Activated T-cell treated with anti-CD3 and anti-CD28 coated beads, Interleukin-2, amount 50 U/mL, for 48 hours (primary cell): ENCODE measurements around the gene MYL6B.
A peak's percentile ranks its signal among the peaks of the same experiment; 100 is the strongest.
"Not testable (repeated sequence)": the region's sequence is repeated elsewhere in the genome, so short reads cannot be mapped to it uniquely, and the experiment has no call there.

Experiments used
- DNase-seq, 2 experiments: peaks; one replicate each; pipeline ENCODE4 v3.0.0-alpha.2; 2020

The MYL6B gene

DNA sequence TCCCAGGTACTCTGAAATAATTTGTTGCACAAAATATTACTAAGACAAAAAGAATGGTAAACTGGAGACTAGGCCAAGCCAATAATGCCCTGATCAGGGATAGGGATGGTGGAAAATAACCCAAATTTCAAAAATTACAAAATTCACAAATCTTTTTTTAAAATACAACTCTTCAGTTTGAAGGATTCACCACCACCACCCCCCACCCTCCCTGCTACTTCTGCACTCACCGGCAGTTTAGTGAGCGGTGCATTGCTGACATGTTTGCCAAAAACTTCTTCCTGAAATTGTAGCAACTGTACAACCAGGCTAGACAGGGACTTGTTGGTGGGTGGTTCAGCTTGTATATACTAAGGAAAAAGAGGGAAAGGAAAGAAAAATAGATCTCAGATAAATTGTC is 34.6 kb downstream of the MYL6B start:
- DNase-seq = no peak

DNA sequence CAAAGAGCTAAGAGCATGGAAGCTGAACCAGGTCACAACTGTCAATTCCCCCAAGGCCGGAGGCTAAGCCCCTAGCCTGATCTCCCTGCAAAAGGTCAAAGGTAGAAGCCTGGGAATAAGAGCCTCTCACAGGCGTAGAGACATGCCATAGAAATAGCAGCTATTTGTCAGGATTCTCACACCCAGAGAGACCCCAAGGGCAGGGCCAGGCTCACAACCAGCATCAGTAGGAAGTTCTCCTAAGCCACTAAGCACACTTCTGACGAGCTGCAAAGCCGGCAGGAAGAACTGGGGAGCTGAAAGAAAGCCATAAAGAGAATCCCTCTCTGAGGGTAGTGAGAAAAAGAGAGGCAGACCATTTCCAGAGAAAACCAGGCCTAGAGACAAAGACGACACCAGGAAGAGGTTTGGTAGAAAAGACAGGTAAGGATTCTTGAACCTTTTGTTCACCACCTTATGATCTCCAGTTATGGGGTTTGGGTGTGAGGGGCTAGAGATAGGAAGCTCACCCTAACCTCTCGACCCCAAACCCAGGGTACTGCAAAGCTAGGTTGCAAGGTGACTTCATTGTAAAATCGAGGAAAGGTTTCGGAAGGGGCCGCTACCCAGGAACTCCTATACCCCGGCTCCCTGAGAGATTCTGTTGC is 35.9 kb downstream of the MYL6B start:
- DNase-seq = no peak

DNA sequence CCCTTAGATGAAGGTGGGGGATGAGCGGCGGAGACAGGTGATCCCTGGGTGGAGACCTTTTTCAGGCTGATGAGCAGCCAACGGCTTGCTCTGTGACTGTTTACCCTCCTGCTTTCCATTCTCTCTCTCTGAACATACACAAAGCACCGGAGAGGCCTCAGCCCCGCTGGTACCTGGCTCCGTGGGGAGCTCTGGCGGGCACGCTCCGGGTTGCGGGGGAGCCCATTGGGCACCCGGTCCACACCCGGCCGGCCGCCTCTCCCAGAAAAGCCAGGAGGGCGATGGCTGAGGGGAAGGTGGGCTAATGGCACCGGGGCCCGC is 36.4 kb downstream of the MYL6B start:
- peak; percentile 48 to 50 for DNase-seq

- DNase-seq = peak; percentile 87 to 89
Measured at GRCh38 chr12:56189099-56189917, 36.9 kb downstream of the MYL6B start, which contains the start of gene SMARCC2. Gene SMARCC2 (minus strand): TSS chr12:56189483. CDS start chr12:56189461, 22 bp downstream.

GRCh38 chr12:56189918-56190694 is 37.7 kb downstream of the MYL6B start:
- DNase-seq = peak; percentile 97 to 98

- no peak for DNase-seq
Measured at GRCh38 chr12:56190695-56191155, 38.3 kb downstream of the MYL6B start.

GRCh38 chr12:56192582-56192981 is 40.2 kb downstream of the MYL6B start:
- no peak for DNase-seq

- peak; percentile 74 to 76 for DNase-seq
Measured at GRCh38 chr12:56193025-56193578, 40.7 kb downstream of the MYL6B start.

DNA sequence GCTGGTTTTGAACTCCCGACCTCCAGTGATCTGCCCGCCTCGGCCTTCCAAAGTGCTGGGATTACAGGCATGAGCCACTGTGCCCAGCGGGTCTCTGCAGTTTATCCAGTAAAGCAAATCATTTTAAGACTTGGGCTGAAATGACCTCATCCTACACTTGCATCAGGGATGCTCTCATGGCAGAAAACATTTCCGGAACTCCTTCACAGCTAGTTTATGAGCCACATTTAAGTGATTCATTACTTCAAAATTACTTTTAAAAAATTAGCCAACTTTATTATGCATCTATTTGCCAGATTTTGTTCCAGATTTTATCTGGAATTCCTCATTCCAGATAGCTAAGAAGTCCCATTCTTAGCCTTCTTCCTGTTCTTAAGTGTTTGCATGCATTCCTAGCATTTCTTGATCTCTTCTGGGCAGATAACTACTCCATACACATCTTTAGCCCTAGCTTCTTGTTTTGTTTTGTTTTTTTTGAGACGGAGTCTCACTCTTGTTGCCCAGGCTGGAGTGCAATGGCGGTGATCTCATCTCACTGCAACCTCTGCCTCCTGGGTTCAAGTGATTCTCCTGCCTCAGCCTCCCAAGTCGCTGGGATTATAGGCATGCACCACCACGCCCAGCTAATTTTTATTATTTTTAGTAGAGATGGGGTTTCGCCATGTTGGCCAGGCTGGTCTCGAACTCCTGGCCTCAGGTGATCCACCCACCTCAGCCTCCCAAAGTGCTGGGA is 44.6 kb downstream of the MYL6B start:
- DNase-seq = not testable (repeated sequence)

DNA sequence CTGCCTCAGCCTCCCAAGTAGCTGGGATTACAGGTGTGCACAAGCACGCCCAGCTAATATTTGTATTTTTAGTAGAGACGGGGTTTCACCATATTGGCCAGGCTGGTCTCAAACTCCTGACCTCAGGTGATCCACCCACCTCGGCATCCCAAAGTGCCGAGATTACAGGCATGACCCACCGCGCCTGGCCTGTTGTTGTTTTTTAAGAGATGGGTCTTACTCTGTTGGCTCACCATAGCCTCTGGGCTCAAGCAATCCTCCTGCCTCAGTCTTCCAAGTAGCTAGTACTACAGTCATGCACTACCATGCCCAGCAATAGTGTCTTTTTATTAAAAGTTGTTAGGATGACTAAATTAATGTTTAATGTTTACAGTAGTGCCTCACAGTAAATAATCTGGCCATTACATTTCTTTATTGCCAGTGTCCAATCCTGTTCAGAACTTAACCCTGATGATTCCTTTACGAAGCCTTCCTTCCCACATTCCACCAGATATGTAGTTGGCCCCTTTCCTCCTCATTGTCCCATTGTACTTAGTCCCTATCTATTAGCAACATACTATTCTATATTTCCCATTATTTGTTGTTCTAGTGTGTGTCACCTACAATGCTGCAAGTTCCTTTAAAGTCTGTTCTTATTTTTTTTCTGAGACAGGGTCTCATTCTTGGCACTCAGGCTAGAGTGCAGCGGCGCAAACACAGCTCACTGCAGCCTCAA is 45.7 kb downstream of the MYL6B start:
- DNase-seq = no peak

- no peak for DNase-seq
Measured at GRCh38 chr12:56198836-56199235, 46.4 kb downstream of the MYL6B start.

DNA sequence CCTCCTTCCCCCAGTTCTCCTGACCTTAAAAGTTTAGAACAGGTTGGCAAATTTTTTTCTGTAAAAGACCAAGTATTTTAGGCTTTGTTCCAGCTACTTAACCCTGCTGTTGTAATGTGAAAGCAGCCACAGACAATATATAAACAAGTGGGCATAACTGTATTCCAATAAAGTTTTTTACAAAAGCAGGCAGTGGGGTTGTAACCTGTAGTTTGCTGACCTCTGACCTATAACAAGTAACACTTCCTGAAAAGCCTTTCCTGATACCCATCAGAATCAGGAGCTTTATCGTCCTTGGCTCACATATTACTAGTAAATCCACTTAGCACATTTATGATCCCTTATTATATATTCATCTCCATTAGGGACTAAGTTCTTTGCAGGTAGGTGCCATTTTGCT is 50.0 kb downstream of the MYL6B start:
- no peak for DNase-seq

DNA sequence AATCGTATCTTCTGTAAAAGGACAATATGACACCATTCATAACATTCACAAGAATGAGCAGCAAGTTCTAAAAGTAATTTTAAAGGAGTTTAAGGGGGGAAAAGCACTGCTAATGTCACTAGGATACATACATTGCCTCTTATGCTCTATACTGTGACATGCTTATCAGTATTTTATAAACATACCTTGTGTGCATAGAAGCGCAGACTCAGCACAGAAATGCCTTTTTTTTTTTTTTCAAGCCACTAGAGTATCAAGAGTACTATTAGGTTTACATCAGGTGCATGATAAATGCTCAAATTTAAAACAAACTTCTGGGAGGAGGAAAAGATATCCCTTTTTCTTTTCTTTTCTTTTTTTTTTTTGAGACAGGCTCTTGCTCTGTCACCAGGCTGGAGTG is 50.5 kb downstream of the MYL6B start:
- no peak for DNase-seq

- DNase-seq = no peak
Measured at GRCh38 chr12:56204275-56204674, 51.9 kb downstream of the MYL6B start.

DNA sequence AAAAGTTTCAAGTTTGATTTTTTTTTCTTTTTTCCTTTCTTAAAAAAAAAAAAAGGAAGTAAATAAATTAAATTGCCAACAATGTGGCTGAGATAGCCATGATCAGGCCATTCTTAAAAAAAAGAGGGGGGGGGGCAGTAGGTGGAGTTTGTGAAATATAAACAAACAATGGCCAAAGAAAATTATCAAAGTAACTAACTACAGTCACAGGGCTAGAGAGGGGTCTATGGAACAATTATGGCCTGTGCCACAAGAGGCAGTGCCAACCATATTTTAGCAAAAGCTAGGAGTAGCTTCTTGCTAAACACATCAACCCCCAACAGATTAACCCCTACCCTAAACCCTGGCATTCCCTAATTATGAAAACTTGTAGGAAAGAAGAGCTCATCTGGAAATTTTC is 53.1 kb downstream of the MYL6B start:
- no peak for DNase-seq

DNA sequence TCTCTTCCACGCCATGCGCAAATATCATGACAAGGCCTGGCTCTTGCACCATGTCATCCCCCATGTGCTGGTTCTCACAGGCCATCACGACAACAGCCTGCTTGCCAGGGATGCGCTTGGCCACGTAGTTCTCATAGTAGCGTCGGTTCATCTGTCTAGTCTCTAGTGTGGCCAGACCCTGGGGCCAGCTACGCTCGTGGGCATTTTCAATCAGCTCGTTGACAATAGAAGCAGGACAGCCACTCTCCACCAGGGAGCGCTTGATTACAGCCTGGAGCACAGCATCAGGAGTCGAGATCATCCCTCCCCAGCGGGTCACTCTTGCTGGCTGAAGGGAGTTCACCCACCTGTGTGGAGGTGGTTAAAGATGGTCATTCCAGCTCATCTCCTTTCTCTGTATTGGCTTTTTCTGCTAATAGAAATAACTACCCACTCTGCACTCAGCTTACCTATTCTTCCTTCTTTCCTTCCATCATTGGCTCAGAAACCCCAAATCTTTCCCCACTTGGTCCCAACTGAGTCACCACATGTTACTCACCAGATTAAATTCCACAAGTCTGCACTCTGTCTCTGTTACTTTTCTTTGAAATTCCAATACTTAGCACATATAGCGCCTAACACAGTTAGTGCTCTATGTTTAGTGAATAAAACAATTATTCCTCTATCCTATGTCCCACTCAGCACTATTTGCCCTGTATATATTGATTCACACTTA is 54.2 kb downstream of the MYL6B start:
- DNase-seq = peak; percentile 56
